ENCODE measurements around the gene MX2.

DNA sequence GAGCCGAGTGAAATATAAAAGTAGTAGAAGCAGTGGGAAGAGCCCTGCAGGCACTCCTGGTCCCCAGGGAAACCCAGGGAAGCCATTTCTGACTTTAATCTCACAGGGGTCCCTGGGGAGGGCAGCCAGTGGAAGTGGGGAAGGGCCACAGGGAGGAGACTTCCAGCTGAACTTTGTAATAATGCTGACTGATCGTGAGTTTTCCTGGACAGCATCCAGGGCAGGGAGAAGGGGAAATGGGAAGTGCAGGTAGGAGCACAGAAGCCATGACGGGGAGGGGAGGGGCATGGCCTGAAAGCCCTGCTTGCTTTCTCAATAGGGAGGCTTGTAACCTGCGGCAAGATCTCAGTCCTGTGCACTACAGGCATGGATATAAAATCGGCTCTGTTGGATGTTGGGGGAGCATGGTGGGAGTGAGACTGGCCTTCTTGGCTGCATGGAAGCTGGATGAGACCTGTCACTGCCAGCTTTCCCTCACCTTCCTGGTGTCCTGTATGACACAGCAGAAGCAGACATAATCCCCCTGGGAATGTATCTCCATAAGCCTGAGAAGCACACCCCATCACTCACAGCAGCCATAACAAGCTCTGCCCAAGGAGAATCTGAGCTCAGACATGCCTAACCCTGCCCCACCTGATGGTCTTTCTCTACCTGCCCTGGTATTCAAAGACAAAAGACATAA, 49.1 kb downstream of the MX2 start:
- TF ChIP-seq ZBTB33 (IDR thresholded peaks at IDR 0.05), result no peak
- no peak for TF ChIP-seq GABPA (IDR thresholded peaks at IDR 0.05 in 1 of 2, conservative IDR thresholded peaks at IDR 0.05 in 1 of 2)
- no peak for TF ChIP-seq CTCF (IDR thresholded peaks at IDR 0.05; ENCODE audit: low read depth, low read length, missing input control)
- TF ChIP-seq, protein P1, sequence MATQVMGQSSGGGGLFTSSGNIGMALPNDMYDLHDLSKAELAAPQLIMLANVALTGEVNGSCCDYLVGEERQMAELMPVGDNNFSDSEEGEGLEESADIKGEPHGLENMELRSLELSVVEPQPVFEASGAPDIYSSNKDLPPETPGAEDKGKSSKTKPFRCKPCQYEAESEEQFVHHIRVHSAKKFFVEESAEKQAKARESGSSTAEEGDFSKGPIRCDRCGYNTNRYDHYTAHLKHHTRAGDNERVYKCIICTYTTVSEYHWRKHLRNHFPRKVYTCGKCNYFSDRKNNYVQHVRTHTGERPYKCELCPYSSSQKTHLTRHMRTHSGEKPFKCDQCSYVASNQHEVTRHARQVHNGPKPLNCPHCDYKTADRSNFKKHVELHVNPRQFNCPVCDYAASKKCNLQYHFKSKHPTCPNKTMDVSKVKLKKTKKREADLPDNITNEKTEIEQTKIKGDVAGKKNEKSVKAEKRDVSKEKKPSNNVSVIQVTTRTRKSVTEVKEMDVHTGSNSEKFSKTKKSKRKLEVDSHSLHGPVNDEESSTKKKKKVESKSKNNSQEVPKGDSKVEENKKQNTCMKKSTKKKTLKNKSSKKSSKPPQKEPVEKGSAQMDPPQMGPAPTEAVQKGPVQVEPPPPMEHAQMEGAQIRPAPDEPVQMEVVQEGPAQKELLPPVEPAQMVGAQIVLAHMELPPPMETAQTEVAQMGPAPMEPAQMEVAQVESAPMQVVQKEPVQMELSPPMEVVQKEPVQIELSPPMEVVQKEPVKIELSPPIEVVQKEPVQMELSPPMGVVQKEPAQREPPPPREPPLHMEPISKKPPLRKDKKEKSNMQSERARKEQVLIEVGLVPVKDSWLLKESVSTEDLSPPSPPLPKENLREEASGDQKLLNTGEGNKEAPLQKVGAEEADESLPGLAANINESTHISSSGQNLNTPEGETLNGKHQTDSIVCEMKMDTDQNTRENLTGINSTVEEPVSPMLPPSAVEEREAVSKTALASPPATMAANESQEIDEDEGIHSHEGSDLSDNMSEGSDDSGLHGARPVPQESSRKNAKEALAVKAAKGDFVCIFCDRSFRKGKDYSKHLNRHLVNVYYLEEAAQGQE (IDR thresholded peaks at IDR 0.05), result no peak
- no peak for TF ChIP-seq SP1 (IDR thresholded peaks at IDR 0.05)
- no peak for TF ChIP-seq RXRA (IDR thresholded peaks at IDR 0.05)
